GM23338 (cell line): Measurements from ENCODE around the gene RNF40.

Experiments
- CREB1 ChIP-seq: fragments of 250-450 bp; sonication (Bioruptor Pico); IDR thresholded peaks from 2 replicates; pipeline ENCODE4 v1.5.0; 2020; ENCODE audit warnings: low read depth, mild to moderate bottlenecking, moderate library complexity
- EZH2 ChIP-seq: fragments of 200-600 bp; sonication (generic); IDR thresholded peaks from one replicate; pipeline ENCODE4 v1.8.0; 2017; ENCODE audit warnings: antibody characterized with exemption, mild to moderate bottlenecking, low read depth; ENCODE audit not compliant: unreplicated experiment
- EZH2phosphoT487 ChIP-seq: fragments of 200-600 bp; sonication (generic); IDR thresholded peaks from one replicate; pipeline ENCODE4 v1.8.1; 2018; ENCODE audit warnings: antibody characterized with exemption; ENCODE audit not compliant: unreplicated experiment
- JUNB ChIP-seq: IDR thresholded peaks from one replicate; pipeline ENCODE4 v1.6.1; 2016; ENCODE audit warnings: antibody characterized with exemption; ENCODE audit not compliant: unreplicated experiment
- NANOG ChIP-seq: IDR thresholded peaks from 2 replicates; pipeline ENCODE4 v1.6.1; 2016; ENCODE audit warnings: antibody characterized with exemption, borderline replicate concordance
- POLR2AphosphoS5 ChIP-seq: IDR thresholded peaks from 2 replicates; pipeline ENCODE4 v1.6.1; 2016; ENCODE audit warnings: antibody characterized with exemption, low read depth
- ZNF114 ChIP-seq: fragments of 250-450 bp; sonication (Bioruptor Pico); IDR thresholded peaks from 2 replicates; pipeline ENCODE4 v1.5.0; 2020; ENCODE audit warnings: mild to moderate bottlenecking, moderate library complexity
- ZNF331 ChIP-seq: fragments of 250-450 bp; sonication (Bioruptor Pico); IDR thresholded peaks from 2 replicates; pipeline ENCODE4 v1.5.0; 2020; ENCODE audit warnings: low read depth, mild to moderate bottlenecking, moderate library complexity
- TF ChIP-seq, protein P1 (sequence below), 2 experiments: fragments of 200-600 bp in 1 of 2; sonication (generic) in 1 of 2; conservative IDR thresholded peaks; 2 replicates each; pipeline versions ENCODE4 v1.5.1 to v1.6.1; 2016 to 2017; ENCODE audit warnings: antibody characterized with exemption in 2 of 2, low read depth in 2 of 2, mild to moderate bottlenecking in 2 of 2, moderate library complexity in 1 of 2
- TF ChIP-seq, protein P2 (sequence below): IDR thresholded peaks from one replicate; pipeline ENCODE4 v1.6.1; 2018; ENCODE audit warnings: antibody characterized with exemption; ENCODE audit not compliant: unreplicated experiment
- TF ChIP-seq, protein P3 (sequence below): IDR thresholded peaks from 2 replicates; pipeline ENCODE4 v1.6.1; 2016; ENCODE audit warnings: antibody characterized with exemption
- TF ChIP-seq, protein P4 (sequence below): fragments of 250-450 bp; sonication (Bioruptor Pico); IDR thresholded peaks from 2 replicates; pipeline ENCODE4 v1.5.0; 2020; ENCODE audit warnings: mild to moderate bottlenecking, moderate library complexity

DNA sequence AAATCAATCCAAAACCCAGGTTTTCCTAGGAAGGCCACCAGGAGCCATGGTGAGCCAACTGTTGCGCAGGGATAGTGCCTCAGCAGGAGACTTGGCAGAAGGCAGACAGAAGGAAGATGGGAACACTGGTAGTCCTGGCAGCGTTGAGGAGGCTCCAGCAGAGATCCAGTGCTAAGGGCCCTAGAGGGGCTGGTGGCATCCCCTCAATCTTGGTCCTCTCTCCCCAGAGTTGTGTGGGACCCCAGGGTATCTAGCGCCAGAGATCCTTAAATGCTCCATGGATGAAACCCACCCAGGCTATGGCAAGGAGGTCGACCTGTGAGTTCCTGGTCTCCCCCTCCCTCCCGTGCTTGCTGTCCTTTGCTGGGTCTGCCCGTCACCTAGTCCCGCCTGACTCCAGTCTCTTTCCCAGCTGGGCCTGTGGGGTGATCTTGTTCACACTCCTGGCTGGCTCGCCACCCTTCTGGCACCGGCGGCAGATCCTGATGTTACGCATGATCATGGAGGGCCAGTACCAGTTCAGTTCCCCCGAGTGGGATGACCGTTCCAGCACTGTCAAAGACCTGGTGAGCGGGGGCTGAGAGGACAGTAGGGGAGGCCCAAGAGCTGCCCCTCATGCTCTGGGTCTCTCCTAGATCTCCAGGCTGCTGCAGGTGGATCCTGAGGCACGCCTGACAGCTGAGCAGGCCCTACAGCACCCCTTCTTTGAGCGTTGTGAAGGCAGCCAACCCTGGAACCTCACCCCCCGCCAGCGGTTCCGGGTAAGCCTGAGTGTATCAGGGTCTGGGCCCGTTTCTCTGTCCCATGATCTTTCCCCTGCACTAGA, 6.0 kb upstream of the RNF40 start:
- no peak for TF ChIP-seq EZH2
- TF ChIP-seq POLR2AphosphoS5: no peak
- TF ChIP-seq, protein P1, sequence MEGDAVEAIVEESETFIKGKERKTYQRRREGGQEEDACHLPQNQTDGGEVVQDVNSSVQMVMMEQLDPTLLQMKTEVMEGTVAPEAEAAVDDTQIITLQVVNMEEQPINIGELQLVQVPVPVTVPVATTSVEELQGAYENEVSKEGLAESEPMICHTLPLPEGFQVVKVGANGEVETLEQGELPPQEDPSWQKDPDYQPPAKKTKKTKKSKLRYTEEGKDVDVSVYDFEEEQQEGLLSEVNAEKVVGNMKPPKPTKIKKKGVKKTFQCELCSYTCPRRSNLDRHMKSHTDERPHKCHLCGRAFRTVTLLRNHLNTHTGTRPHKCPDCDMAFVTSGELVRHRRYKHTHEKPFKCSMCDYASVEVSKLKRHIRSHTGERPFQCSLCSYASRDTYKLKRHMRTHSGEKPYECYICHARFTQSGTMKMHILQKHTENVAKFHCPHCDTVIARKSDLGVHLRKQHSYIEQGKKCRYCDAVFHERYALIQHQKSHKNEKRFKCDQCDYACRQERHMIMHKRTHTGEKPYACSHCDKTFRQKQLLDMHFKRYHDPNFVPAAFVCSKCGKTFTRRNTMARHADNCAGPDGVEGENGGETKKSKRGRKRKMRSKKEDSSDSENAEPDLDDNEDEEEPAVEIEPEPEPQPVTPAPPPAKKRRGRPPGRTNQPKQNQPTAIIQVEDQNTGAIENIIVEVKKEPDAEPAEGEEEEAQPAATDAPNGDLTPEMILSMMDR (conservative IDR thresholded peaks at IDR 0.05; ENCODE audit: low read depth in 2 of 2): no peak
- no peak for TF ChIP-seq CREB1 (CRISPR knock-in tag)
- TF ChIP-seq EZH2phosphoT487: no peak
- TF ChIP-seq, protein P2, sequence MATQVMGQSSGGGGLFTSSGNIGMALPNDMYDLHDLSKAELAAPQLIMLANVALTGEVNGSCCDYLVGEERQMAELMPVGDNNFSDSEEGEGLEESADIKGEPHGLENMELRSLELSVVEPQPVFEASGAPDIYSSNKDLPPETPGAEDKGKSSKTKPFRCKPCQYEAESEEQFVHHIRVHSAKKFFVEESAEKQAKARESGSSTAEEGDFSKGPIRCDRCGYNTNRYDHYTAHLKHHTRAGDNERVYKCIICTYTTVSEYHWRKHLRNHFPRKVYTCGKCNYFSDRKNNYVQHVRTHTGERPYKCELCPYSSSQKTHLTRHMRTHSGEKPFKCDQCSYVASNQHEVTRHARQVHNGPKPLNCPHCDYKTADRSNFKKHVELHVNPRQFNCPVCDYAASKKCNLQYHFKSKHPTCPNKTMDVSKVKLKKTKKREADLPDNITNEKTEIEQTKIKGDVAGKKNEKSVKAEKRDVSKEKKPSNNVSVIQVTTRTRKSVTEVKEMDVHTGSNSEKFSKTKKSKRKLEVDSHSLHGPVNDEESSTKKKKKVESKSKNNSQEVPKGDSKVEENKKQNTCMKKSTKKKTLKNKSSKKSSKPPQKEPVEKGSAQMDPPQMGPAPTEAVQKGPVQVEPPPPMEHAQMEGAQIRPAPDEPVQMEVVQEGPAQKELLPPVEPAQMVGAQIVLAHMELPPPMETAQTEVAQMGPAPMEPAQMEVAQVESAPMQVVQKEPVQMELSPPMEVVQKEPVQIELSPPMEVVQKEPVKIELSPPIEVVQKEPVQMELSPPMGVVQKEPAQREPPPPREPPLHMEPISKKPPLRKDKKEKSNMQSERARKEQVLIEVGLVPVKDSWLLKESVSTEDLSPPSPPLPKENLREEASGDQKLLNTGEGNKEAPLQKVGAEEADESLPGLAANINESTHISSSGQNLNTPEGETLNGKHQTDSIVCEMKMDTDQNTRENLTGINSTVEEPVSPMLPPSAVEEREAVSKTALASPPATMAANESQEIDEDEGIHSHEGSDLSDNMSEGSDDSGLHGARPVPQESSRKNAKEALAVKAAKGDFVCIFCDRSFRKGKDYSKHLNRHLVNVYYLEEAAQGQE: no peak
- TF ChIP-seq JUNB: no peak
- TF ChIP-seq, protein P3, sequence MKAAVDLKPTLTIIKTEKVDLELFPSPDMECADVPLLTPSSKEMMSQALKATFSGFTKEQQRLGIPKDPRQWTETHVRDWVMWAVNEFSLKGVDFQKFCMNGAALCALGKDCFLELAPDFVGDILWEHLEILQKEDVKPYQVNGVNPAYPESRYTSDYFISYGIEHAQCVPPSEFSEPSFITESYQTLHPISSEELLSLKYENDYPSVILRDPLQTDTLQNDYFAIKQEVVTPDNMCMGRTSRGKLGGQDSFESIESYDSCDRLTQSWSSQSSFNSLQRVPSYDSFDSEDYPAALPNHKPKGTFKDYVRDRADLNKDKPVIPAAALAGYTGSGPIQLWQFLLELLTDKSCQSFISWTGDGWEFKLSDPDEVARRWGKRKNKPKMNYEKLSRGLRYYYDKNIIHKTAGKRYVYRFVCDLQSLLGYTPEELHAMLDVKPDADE: no peak
- TF ChIP-seq ZNF331 (CRISPR knock-in tag): no peak
- TF ChIP-seq, protein P4, sequence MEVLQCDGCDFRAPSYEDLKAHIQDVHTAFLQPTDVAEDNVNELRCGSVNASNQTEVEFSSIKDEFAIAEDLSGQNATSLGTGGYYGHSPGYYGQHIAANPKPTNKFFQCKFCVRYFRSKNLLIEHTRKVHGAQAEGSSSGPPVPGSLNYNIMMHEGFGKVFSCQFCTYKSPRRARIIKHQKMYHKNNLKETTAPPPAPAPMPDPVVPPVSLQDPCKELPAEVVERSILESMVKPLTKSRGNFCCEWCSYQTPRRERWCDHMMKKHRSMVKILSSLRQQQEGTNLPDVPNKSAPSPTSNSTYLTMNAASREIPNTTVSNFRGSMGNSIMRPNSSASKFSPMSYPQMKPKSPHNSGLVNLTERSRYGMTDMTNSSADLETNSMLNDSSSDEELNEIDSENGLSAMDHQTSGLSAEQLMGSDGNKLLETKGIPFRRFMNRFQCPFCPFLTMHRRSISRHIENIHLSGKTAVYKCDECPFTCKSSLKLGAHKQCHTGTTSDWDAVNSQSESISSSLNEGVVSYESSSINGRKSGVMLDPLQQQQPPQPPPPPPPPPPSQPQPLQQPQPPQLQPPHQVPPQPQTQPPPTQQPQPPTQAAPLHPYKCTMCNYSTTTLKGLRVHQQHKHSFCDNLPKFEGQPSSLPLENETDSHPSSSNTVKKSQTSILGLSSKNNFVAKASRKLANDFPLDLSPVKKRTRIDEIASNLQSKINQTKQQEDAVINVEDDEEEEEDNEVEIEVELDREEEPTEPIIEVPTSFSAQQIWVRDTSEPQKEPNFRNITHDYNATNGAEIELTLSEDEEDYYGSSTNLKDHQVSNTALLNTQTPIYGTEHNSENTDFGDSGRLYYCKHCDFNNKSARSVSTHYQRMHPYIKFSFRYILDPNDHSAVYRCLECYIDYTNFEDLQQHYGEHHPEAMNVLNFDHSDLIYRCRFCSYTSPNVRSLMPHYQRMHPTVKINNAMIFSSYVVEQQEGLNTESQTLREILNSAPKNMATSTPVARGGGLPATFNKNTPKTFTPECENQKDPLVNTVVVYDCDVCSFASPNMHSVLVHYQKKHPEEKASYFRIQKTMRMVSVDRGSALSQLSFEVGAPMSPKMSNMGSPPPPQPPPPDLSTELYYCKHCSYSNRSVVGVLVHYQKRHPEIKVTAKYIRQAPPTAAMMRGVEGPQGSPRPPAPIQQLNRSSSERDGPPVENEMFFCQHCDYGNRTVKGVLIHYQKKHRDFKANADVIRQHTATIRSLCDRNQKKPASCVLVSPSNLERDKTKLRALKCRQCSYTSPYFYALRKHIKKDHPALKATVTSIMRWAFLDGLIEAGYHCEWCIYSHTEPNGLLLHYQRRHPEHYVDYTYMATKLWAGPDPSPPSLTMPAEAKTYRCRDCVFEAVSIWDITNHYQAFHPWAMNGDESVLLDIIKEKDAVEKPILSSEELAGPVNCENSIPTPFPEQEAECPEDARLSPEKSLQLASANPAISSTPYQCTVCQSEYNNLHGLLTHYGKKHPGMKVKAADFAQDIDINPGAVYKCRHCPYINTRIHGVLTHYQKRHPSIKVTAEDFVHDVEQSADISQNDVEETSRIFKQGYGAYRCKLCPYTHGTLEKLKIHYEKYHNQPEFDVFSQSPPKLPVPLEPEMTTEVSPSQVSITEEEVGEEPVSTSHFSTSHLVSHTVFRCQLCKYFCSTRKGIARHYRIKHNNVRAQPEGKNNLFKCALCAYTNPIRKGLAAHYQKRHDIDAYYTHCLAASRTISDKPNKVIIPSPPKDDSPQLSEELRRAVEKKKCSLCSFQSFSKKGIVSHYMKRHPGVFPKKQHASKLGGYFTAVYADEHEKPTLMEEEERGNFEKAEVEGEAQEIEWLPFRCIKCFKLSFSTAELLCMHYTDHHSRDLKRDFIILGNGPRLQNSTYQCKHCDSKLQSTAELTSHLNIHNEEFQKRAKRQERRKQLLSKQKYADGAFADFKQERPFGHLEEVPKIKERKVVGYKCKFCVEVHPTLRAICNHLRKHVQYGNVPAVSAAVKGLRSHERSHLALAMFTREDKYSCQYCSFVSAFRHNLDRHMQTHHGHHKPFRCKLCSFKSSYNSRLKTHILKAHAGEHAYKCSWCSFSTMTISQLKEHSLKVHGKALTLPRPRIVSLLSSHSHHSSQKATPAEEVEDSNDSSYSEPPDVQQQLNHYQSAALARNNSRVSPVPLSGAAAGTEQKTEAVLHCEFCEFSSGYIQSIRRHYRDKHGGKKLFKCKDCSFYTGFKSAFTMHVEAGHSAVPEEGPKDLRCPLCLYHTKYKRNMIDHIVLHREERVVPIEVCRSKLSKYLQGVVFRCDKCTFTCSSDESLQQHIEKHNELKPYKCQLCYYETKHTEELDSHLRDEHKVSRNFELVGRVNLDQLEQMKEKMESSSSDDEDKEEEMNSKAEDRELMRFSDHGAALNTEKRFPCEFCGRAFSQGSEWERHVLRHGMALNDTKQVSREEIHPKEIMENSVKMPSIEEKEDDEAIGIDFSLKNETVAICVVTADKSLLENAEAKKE: no peak
- no peak for TF ChIP-seq ZNF114 (CRISPR knock-in tag)
- TF ChIP-seq NANOG: no peak
